NCI-H510A (cell line): ENCODE measurements around the gene CD40LG.

Experiments
- DNase-seq: peaks from one replicate; lab custom pipeline; 2025; lab: John Stamatoyannopoulos, UW

Gene CD40LG

GRCh38 chrX:136650811-136651210, 2.9 kb downstream of the CD40LG start:
- DNase-seq: no peak

GRCh38 chrX:136652822-136653723, 5.1 kb downstream of the CD40LG start:
- no peak for DNase-seq

DNA sequence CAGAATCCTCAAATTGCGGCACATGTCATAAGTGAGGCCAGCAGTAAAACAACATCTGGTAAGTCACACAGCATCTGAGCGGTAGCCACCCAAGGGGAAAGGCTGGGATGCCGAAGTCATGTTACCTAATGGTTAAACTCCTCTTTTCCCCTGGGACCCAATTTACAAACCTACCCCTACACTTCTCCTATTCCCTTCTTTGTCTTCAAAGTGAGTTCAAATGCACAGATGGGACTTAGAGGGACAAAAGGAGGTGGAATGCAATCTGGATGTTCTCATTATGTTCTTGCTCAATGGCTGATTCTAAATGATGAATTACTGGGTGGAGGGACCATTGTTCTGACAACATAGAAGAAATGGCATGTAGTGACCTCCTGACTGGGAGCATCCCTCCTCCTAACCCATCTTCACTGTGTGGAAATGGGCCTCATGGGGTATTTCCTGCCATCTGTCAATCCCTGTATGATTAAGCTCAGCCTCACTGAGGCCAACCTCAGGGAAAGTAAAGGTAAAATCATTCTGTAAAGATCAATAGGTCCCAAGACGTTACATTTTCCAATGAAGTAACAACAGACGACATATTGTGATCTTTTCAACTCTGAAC, 8.5 kb downstream of the CD40LG start:
- DNase-seq: no peak

DNA sequence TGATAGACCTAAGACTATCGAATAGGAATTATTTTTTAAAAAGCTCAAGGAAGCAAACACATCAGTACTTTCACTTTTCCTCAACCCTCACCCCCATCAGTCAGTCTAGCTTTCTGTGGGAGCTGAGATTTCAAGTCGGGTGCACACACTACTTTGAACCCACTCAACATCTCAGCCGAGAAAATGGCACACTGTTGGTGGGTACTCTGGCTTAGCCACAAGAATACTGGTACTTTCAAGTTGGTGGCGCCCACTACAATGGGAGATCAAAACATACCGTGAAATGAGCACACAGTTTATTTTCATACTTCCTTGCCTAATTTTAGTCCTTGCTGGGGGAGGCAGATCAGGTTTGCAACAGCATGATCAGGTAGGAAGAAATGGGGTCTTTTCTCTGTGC, 10.2 kb downstream of the CD40LG start:
- no peak for DNase-seq

- no peak for DNase-seq
These were observed 11.2 kb downstream of the CD40LG start for GRCh38 chrX:136659174-136659573.

DNA sequence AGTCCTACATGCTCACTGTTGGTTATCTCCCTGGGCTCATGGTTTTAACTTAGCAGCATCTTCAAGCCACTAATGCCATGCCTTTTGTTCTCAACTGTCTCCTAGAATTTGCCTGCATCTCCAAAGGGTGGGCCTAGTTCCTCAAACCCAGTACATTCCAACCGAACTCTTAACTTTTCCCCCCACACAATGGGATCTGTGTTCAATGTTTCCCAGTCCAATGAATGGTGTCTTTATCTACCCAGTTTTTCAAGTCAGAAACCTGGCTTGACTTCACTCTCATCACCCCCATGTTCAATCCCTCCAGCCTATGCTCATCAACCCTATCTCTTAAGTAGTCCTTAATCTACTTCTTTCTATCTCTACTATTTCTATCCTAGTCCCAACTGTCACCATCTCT, 12.9 kb downstream of the CD40LG start:
- DNase-seq: no peak

- no peak for DNase-seq
These were observed 14.1 kb downstream of the CD40LG start for GRCh38 chrX:136662104-136662503.

DNA sequence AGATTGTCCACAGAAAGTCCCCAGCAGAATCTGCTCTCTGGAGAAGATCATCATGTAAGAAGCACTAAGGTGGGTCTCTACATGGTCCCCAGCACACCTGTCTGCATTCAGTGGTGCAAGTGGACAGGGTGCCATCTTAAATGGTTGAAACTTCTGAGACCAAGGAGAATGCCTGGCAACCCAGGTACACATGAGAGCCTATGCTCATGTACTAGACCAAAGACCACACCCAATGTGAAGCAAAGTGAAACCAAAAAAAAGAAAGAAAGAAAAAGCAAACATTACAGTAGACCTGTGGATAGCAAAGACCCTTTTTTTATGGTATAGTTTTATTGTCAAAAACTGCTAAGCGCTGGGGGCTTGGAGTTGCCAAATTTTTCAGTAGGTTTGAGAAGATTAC, 15.0 kb downstream of the CD40LG start:
- DNase-seq: no peak

DNA sequence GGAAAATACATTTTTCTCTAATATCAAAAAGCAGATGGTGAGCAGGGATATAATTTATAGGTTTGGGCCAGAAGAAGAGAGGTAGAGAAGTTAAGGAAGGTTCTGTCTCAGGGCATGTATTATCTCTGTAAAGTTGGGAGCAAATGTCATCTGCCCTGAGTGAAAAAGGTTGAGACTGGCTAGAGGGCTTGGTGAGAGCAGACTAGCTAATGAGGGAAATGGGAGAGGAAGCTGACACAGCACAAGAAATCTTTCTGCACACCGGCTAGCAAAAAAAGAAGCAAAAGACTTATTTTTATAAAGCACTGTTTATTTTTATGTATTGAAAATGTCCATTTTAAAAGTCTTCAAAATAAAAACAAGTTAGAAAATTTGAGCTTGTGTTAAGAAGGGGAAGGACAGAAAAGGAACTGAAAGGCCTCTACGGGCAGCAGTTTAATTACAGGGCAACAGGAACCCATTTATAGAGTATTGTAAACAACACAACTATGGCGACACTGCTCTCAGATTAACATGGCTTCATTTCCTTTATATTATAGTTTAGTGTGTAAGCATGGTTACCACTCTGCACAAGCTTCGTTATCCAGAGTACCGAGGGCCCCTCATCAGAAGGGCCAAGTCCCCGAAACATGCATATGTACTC, 17.4 kb downstream of the CD40LG start:
- DNase-seq: no peak

GRCh38 chrX:136666088-136666487, 18.1 kb downstream of the CD40LG start:
- DNase-seq: no peak

GRCh38 chrX:136667446-136668168, 19.6 kb downstream of the CD40LG start:
- DNase-seq: no peak

- no peak for DNase-seq
These were observed 23.1 kb downstream of the CD40LG start for GRCh38 chrX:136671006-136671610.

GRCh38 chrX:136674270-136674985, 26.5 kb downstream of the CD40LG start:
- no peak for DNase-seq

DNA sequence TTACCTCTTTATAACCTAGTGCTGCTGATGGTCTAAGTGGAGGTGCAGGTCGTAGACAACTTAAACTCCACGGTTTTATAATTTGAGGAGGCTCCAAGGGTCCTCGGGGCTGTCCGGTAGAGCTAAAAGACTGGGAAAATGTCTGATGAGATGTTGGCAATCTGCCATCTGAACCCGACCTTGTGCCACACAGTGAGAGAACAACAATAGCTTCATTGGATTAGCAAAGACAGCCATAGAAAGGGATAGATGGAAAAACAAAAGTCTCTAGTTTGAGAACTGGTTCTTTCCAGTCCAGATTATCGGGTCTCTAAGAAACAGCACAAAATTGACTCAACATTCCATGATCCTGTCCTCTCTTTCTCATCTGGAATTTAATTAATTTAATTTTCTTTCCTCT, 31.6 kb downstream of the CD40LG start:
- no peak for DNase-seq

- DNase-seq: no peak
These were observed 36.2 kb downstream of the CD40LG start for GRCh38 chrX:136684120-136684519.

DNA sequence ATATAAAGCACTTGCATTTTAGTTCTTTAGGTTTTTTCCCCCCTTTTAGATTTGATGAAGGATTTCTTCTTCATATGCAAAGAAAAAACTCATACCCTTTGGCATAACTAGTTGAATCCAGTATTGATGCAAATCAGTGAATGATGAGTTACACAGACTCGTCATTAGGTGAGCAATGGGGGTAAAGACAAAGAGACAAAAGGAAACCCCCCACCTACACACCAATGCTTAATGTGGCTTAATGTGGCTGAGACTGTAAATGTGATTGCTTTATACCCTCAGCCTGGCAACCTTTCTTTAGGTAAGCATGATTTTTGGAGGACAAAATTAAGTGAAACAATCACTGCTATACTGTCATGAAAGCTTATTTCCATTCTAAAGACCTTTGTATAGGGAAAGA, 39.5 kb downstream of the CD40LG start:
- DNase-seq: no peak

- no peak for DNase-seq
These were observed 41.5 kb downstream of the CD40LG start for GRCh38 chrX:136689436-136689835.

DNA sequence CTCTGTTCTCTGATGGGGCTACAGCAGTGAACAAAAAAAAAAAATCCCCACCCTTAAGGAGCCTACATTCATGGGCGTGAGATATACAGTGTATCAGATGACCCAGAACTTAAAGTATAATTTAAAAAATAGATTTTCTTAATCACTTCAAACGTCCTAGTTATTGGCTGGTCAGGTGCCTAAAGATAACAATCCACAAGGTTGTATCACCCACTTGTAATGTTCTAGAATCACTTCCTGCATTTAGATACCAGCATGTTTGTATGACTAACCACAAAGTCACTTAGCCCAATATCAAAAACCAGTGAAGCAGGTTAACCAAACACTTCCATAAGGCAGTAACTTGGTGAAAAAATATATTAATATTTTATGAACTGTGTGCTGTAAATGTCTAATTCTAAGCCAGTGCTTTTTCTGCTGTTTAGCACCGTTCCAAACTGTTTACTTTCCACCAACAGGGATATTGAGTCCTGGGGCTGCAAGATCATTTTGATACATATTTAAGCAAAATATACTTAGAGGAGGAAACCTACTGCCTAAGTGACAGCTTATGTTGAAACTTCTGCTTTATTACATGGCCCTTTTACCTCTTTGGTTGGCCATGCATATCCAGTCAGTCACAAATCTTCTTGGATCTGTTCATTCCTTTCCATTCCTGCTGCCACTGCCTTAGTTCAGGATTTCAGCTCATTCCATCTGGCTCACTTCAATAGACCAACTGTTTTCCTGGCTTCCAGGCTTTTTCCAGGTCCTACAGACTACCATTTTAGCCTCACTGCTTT, 43.3 kb downstream of the CD40LG start:
- DNase-seq: no peak

DNA sequence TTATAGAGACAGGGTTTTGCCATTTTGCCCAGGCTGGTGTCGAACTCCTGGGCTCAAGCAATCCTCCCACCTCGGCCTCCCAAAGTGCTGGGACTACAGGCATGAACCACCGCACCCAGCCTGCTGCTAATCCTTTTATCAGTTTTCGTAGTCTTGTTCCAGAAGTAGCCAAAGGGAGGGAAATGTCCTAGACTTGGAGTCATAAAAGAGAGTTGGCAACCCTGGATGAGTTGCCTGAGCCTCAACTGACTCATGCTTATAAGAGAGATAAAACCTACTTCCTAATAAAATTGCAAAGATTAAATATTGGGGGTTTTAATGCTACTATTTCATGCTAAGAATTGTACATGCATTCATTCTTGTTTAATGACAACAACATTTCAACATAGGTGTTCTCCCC, 44.3 kb downstream of the CD40LG start:
- no peak for DNase-seq

DNA sequence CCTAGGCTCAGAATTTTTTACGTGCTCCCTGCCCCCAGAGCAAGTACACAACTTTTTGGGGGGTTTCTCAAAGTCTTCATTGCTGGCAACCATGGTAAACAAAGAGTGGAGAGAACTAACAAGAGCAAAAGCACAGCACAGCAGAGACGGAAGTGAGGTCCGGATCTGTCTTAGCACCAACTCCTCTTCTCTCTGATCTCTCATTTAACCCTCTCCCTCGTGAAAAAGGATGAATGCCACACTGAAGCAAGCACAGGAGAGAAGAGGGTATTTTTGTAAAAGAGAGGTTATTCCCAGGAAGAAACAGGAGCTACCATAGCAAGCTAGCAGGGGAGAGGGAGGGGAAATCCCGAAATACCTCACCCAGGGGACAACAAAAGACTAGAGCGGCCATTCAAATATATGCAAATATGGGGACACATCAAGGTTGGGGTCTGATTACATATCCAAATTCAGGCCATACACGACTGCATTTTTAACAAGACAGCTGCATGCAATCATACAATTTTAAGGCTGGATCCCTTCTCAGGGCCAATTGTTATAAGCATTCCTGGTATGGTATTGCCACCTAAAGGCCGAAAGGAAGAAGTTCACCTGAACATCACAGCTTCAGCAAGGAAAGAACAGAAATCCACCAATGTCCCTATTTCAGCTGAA, 46.6 kb downstream of the CD40LG start:
- DNase-seq: no peak
